Measurements from ENCODE around the gene PPP1R12B. TPM values are rescaled to one million over a fixed set of nuclear protein-coding genes. Genes with fewer than 3 reads are reported as not detected.
"Not testable (repeated sequence)": the region's sequence is repeated elsewhere in the genome, so short reads cannot be mapped to it uniquely, and the experiment has no call there.

The PPP1R12B gene
- polyA plus RNA-seq, 3 donors from 2014 or later = 3.8 to 8.3 (median 4.3) TPM

DNA sequence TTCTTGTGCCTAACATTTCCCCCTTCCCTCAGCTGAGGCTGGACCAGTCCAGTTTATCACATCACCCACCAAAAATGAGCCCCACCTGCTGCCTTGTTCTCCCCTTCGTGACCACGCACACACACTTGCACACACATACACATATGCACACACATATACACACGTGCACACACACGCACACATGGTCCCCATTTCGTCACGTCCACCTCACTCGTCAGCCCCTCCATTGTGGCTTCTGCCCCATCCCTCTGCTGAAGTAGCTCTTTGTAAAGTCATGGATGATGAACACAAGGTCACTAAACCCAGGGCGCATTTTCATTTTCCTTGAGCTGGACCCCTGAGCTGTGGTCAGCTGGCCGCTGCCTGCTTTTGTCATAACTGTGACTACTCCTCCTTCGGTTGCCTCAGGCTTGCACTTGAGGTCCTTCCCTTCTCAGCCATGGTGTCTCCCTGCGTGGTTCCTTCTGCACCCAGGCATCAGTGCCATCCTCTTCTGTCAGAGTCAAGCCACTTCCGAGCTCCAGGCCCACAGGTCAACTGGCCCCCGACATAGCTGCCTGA, 267.9 kb downstream of the PPP1R12B start:
- Mint-ChIP-seq H3K4me3 (peak overlapping the region; percentile 3 to 68 (median 44)), H3K4me1 (peaks cover 41 to 46% of the 10 kb centered on the region in 2 donors), H3K9me3 (no peaks in the 10 kb centered on the region), H3K36me3 (peaks cover 0 to 4% (median 0%) of the 10 kb centered on the region in 3 donors), H3K27me3 (ENCODE audit: low read depth in 3 of 3) (peaks cover 0 to 3% (median 2%) of the 10 kb centered on the region in 3 donors), H3K27ac (peak overlapping the region in 1 of 6 donors; percentile 33)
- DNase-seq = no peak

DNA sequence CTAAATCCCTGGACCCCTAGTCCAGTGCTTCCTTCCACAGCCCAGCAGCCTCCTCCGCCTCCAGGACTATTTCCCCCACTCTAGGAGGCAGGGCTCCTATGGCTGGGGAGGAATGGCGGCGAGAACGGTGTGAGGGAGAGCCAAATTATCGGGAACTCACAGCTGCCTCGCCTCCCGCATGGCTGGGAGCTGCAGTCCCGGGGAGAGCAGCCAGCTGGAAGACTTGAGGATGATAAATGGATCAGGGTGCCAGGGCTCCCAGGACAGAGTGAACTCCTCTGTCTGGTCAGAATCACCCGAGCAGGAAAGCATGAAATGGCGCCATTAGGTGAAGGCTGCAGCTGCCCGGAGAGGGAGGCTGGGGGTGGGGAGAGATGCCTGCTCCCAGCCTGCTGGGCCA, 270.5 kb downstream of the PPP1R12B start:
- not testable (repeated sequence) for DNase-seq; H3K9me3 Mint-ChIP-seq; H3K36me3 Mint-ChIP-seq; H3K27me3 Mint-ChIP-seq (ENCODE audit: low read depth in 3 of 3); H3K27ac Mint-ChIP-seq; H3K4me3 Mint-ChIP-seq
- peaks cover 41 to 46% of the 10 kb centered on the region in 2 donors for H3K4me1 Mint-ChIP-seq

- H3K27me3 Mint-ChIP-seq (ENCODE audit: low read depth in 3 of 3) = peaks cover 0 to 4% (median 1%) of the 10 kb centered on the region in 3 donors
- H3K4me1 Mint-ChIP-seq = peaks cover 37 to 45% of the 10 kb centered on the region in 2 donors
- H3K4me3 Mint-ChIP-seq = no peak overlapping the region
- DNase-seq = no peak
- no peaks in the 10 kb centered on the region for H3K9me3 Mint-ChIP-seq
- H3K36me3 Mint-ChIP-seq = no peaks in the 10 kb centered on the region
- no peak overlapping the region for H3K27ac Mint-ChIP-seq
Measured at GRCh38 chr1:202619505-202619904, 271.0 kb downstream of the PPP1R12B start.

DNA sequence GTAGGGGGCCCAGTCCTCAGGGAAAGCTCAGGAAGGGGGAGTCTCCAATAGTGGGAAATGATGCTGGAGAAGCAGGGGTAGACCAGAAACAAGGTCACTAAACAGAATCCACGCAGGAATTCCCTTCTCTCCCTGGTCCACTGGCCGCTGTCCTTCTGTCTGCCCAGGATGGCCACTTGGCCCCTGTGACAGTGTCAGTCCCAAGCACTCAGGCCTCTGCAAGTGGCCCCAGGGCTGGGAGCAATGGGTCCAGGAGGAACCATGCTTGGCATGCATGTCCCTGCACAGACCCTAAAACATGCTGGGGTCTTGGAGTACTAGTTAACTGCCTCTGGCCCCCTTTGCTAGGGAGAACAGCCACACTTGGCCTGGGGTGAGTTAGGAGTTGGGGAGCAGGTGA, 271.5 kb downstream of the PPP1R12B start:
- H3K36me3 Mint-ChIP-seq; H3K27me3 Mint-ChIP-seq (ENCODE audit: low read depth in 3 of 3); H3K4me3 Mint-ChIP-seq; H3K9me3 Mint-ChIP-seq; H3K27ac Mint-ChIP-seq; DNase-seq: not testable (repeated sequence)
- peaks cover 32 to 40% of the 10 kb centered on the region in 2 donors for H3K4me1 Mint-ChIP-seq

DNA sequence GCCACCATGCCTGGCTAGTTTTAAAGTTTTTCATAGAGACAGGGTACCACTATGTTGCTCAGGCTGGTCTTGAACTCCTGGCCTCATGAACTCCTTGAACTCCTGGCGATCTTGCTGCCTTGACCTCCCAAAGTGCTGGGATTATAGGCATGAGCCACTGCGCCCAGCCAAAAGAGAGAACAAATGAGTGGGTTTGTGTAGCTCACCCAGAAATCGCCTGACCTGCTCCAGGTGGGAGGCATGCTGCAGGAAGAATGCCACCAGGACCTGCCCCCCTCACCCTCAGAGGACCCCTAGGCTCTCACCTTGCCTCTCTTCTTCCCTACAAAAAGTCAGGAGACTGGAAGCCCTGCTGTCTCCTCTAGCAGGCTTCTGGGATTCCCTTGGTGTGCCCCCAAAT, 272.9 kb downstream of the PPP1R12B start:
- no peak overlapping the region for H3K27ac Mint-ChIP-seq
- no peaks in the 10 kb centered on the region for H3K9me3 Mint-ChIP-seq
- no peak for DNase-seq
- peaks cover 0 to 2% (median 1%) of the 10 kb centered on the region in 3 donors for H3K27me3 Mint-ChIP-seq (ENCODE audit: low read depth in 3 of 3)
- H3K4me1 Mint-ChIP-seq = peaks cover 24 to 33% of the 10 kb centered on the region in 2 donors
- no peak overlapping the region for H3K4me3 Mint-ChIP-seq
- no peaks in the 10 kb centered on the region for H3K36me3 Mint-ChIP-seq

GRCh38 chr1:202622388-202622787, 273.9 kb downstream of the PPP1R12B start:
- H3K27me3 Mint-ChIP-seq (ENCODE audit: low read depth in 3 of 3) = peaks cover 0 to 2% (median 1%) of the 10 kb centered on the region in 3 donors
- H3K36me3 Mint-ChIP-seq = no peaks in the 10 kb centered on the region
- H3K4me1 Mint-ChIP-seq = peaks cover 23 to 33% of the 10 kb centered on the region in 2 donors
- no peaks in the 10 kb centered on the region for H3K9me3 Mint-ChIP-seq
- H3K27ac Mint-ChIP-seq = no peak overlapping the region
- H3K4me3 Mint-ChIP-seq = no peak overlapping the region
- no peak for DNase-seq

DNA sequence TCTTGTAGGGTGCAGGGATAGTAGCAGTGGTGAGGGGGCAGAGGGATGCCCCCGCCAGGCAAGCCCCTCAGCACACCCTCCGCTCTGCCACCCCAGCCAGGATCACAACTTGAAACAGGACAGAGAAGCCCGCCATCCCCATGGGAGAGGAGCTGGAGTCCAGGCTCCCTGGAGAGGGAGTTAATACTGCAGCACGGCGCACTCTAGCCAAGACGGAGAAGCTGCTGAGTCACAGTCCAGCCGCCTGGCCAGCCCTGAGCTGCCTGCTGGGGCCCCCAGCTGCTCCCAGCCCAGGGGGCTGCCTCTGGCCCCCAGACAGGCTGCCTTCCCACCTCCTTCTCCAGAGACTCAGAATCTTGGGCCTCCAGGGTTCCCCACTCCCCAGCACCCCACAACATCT, 274.6 kb downstream of the PPP1R12B start:
- Mint-ChIP-seq H3K4me1 (peaks cover 28 to 35% of the 10 kb centered on the region in 2 donors), H3K4me3 (no peak overlapping the region), H3K27me3 (ENCODE audit: low read depth in 3 of 3) (peaks cover 0 to 2% (median 1%) of the 10 kb centered on the region in 3 donors), H3K36me3 (no peaks in the 10 kb centered on the region), H3K27ac (no peak overlapping the region), H3K9me3 (no peaks in the 10 kb centered on the region)
- DNase-seq = no peak

- H3K4me1 Mint-ChIP-seq = peaks cover 28 to 35% of the 10 kb centered on the region in 2 donors
- DNase-seq; H3K9me3 Mint-ChIP-seq; H3K4me3 Mint-ChIP-seq; H3K27me3 Mint-ChIP-seq (ENCODE audit: low read depth in 3 of 3); H3K27ac Mint-ChIP-seq; H3K36me3 Mint-ChIP-seq: not testable (repeated sequence)
Measured at GRCh38 chr1:202623476-202623875, 275.0 kb downstream of the PPP1R12B start.

- H3K4me3 Mint-ChIP-seq = no peak overlapping the region
- H3K27ac Mint-ChIP-seq = no peak overlapping the region
- peaks cover 33 to 37% of the 10 kb centered on the region in 2 donors for H3K4me1 Mint-ChIP-seq
- H3K36me3 Mint-ChIP-seq = no peaks in the 10 kb centered on the region
- no peaks in the 10 kb centered on the region for H3K9me3 Mint-ChIP-seq
- peaks cover 0 to 2% (median 1%) of the 10 kb centered on the region in 3 donors for H3K27me3 Mint-ChIP-seq (ENCODE audit: low read depth in 3 of 3)
- no peak for DNase-seq
Measured at GRCh38 chr1:202624088-202624780, 275.7 kb downstream of the PPP1R12B start.

GRCh38 chr1:202624781-202625108, 276.2 kb downstream of the PPP1R12B start:
- H3K4me3 Mint-ChIP-seq = no peak overlapping the region
- no peak for DNase-seq
- H3K4me1 Mint-ChIP-seq = peaks cover 38 to 40% of the 10 kb centered on the region in 2 donors
- H3K27me3 Mint-ChIP-seq (ENCODE audit: low read depth in 3 of 3) = peaks cover 0 to 5% (median 1%) of the 10 kb centered on the region in 3 donors
- H3K27ac Mint-ChIP-seq = no peak overlapping the region
- H3K9me3 Mint-ChIP-seq = no peaks in the 10 kb centered on the region
- no peaks in the 10 kb centered on the region for H3K36me3 Mint-ChIP-seq

GRCh38 chr1:202625416-202626360, 277.2 kb downstream of the PPP1R12B start:
- no peak overlapping the region for H3K27ac Mint-ChIP-seq
- peak overlapping the region in 2 of 5 donors; percentile 4 to 14 for H3K4me3 Mint-ChIP-seq
- H3K36me3 Mint-ChIP-seq = no peaks in the 10 kb centered on the region
- DNase-seq = peak; percentile 53 to 62 (median 58)
- no peaks in the 10 kb centered on the region for H3K9me3 Mint-ChIP-seq
- H3K4me1 Mint-ChIP-seq = peaks cover 46% of the 10 kb centered on the region in 2 donors
- H3K27me3 Mint-ChIP-seq (ENCODE audit: low read depth in 3 of 3) = peaks cover 3 to 5% (median 4%) of the 10 kb centered on the region in 3 donors

DNA sequence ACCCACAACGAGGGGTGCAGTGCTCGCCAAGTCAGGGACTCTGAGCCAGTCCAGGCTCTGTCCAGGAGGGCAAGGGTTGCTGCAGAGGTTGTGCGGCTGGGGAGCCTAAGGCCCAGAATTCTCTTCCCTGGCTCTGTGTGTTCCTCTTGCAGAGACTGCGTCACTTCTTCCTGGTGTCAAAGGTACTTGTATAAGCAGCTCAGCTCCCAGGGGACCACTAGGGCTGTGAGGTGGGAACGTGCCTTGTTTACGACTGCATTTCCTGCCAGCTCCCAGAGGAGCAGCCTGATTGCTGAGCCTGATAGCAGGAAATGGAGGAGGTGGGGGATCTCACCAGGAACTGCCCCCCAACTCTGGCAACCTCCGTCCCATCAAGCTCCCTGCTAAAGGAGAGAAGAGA, 278.5 kb downstream of the PPP1R12B start:
- Mint-ChIP-seq H3K4me3 (peak overlapping the region in 3 of 5 donors; percentile 34 to 46 (median 38)), H3K4me1 (peaks cover 56 to 57% of the 10 kb centered on the region in 2 donors)
- not testable (repeated sequence) for DNase-seq; H3K9me3 Mint-ChIP-seq; H3K36me3 Mint-ChIP-seq; H3K27me3 Mint-ChIP-seq (ENCODE audit: low read depth in 3 of 3); H3K27ac Mint-ChIP-seq

GRCh38 chr1:202627841-202628565, 279.5 kb downstream of the PPP1R12B start:
- no peak for DNase-seq
- Mint-ChIP-seq H3K4me1 (peaks cover 56 to 57% of the 10 kb centered on the region in 2 donors), H3K36me3 (no peaks in the 10 kb centered on the region), H3K4me3 (peak overlapping the region; percentile 14 to 87 (median 51)), H3K27ac (no peak overlapping the region), H3K9me3 (no peaks in the 10 kb centered on the region), H3K27me3 (ENCODE audit: low read depth in 3 of 3) (peaks cover 3 to 8% (median 5%) of the 10 kb centered on the region in 3 donors)

Measured in immature natural killer cell (primary cell).